NB4 (cell line): Measurements from ENCODE around the gene C6orf15.
A peak's percentile ranks its signal among the peaks of the same experiment; 100 is the strongest.

Experiments used
- DNase-seq: peaks from one replicate; pipeline ENCODE4 v3.0.0; 2010; ENCODE audit warnings: low read depth
- H3K4me3 ChIP-seq: one replicate; pipeline ENCODE4 v1.5.1; 2011; ENCODE audit warnings: mild to moderate bottlenecking, low read depth, low read length, moderate library complexity
- CTCF ChIP-seq: IDR thresholded peaks from one replicate; pipeline ENCODE4 v1.5.1; 2012; ENCODE audit warnings: low read depth, low read length
- MAX ChIP-seq: IDR thresholded peaks from 2 replicates; pipeline ENCODE4 v1.6.1; 2011; ENCODE audit warnings: low read depth, low read length
- MYC ChIP-seq: IDR thresholded peaks from 2 replicates; pipeline ENCODE4 v1.6.1; 2011; ENCODE audit warnings: low read depth, low read length
- POLR2A ChIP-seq: IDR thresholded peaks from 2 replicates; pipeline ENCODE4 v1.6.1; 2011; ENCODE audit warnings: mild to moderate bottlenecking; ENCODE audit not compliant: insufficient read length; ENCODE audit errors: extremely low read depth

Gene C6orf15

GRCh38 chr6:31087494-31088089 is 24.8 kb downstream of the C6orf15 start:
- DNase-seq: peak; percentile 84
- no peak for TF ChIP-seq POLR2A
- TF ChIP-seq CTCF: peak; percentile 76
- TF ChIP-seq MYC: no peak
- no peak for TF ChIP-seq MAX
- no peak overlapping the region for H3K4me3 ChIP-seq

GRCh38 chr6:31086788-31087440 is 25.5 kb downstream of the C6orf15 start:
- TF ChIP-seq MYC: no peak
- TF ChIP-seq MAX: no peak
- TF ChIP-seq POLR2A: no peak

GRCh38 chr6:31083742-31084354 is 28.5 kb downstream of the C6orf15 start:
- TF ChIP-seq POLR2A (no peak), MAX (no peak), MYC (no peak), CTCF (peak; percentile 24)
- peak; percentile 79 for DNase-seq
- no peak overlapping the region for H3K4me3 ChIP-seq

More at GRCh38 chr6:31086788-31087440, 25.5 kb downstream of the C6orf15 start:
- H3K4me3 ChIP-seq: no peak overlapping the region
- DNase-seq: no peak

- TF ChIP-seq CTCF (no peak), MYC (no peak), MAX (no peak), POLR2A (no peak)
- no peak overlapping the region for H3K4me3 ChIP-seq
- DNase-seq: no peak
Observed at GRCh38 chr6:31081872-31082271, 30.5 kb downstream of the C6orf15 start.

- no peak overlapping the region for H3K4me3 ChIP-seq
- no peak for TF ChIP-seq MYC
- TF ChIP-seq CTCF: peak; percentile 85
- DNase-seq: peak; percentile 61
Observed at GRCh38 chr6:31079656-31080261, 32.6 kb downstream of the C6orf15 start.

- H3K4me3 ChIP-seq: no peak overlapping the region
- TF ChIP-seq CTCF (no peak), MAX (no peak), POLR2A (no peak), MYC (no peak)
- no peak for DNase-seq
Observed at GRCh38 chr6:31076611-31077010, 35.8 kb downstream of the C6orf15 start.
